Glutamatergic neuron (in vitro differentiated cells): ENCODE data around the gene MAPKAP1. TPM values are rescaled to one million over a fixed set of nuclear protein-coding genes. Genes with fewer than 3 reads are reported as not detected.

Experiments used
- DNase-seq: peaks from one replicate; pipeline ENCODE4 v3.0.0; 2022
- H3K27ac Mint-ChIP-seq: one replicate; pipeline ENCODE4 v1.8.0; 2020; ENCODE audit warnings: mild to moderate bottlenecking, mixed read lengths, inconsistent platforms; ENCODE audit not compliant: unreplicated experiment
- H3K27me3 Mint-ChIP-seq: one replicate; pipeline ENCODE4 v1.8.0; 2020; ENCODE audit warnings: mild to moderate bottlenecking, moderate library complexity, mixed read lengths, inconsistent platforms; ENCODE audit not compliant: unreplicated experiment
- H3K36me3 Mint-ChIP-seq: one replicate; pipeline ENCODE4 v1.8.0; 2020; ENCODE audit warnings: mild to moderate bottlenecking, mixed read lengths, inconsistent platforms; ENCODE audit not compliant: unreplicated experiment
- H3K4me1 Mint-ChIP-seq: one replicate; pipeline ENCODE4 v1.8.0; 2020; ENCODE audit warnings: mild to moderate bottlenecking, low read depth, mixed read lengths, inconsistent platforms; ENCODE audit not compliant: unreplicated experiment
- H3K4me3 Mint-ChIP-seq: one replicate; pipeline ENCODE4 v1.8.0; 2020; ENCODE audit warnings: mild to moderate bottlenecking, mixed read lengths, inconsistent platforms; ENCODE audit not compliant: unreplicated experiment
- H3K9me3 Mint-ChIP-seq: one replicate; pipeline ENCODE4 v1.8.0; 2020; ENCODE audit warnings: mild to moderate bottlenecking, moderate library complexity, mixed read lengths, inconsistent platforms; ENCODE audit not compliant: unreplicated experiment
- CTCF ChIP-seq: fragments of 200-600 bp; sonication (generic); IDR thresholded peaks from one replicate; pipeline ENCODE4 v1.5.0; 2021; ENCODE audit not compliant: partially characterized antibody, unreplicated experiment
- total RNA-seq: library from RNA; stranded (reverse); fragmentation: NEBNext Ultra II Directional; extraction: Animal tissue kit (Norgen Biotek cat#: 25700); gene quantifications from one replicate; pipeline ENCODE4 v1.2.1, GENCODE V29; 2021; ENCODE audit not compliant: unreplicated experiment

Gene MAPKAP1
- total RNA-seq, 1 donor from 2014 or later: 59.6 TPM

GRCh38 chr9:125650271-125650737, 56.7 kb downstream of the MAPKAP1 start:
- DNase-seq: no peak
- Mint-ChIP-seq H3K9me3 (peaks cover 1% of the 10 kb centered on the region), H3K36me3 (no peaks in the 10 kb centered on the region), H3K4me1 (peaks cover 44% of the 10 kb centered on the region), H3K27ac (no peak overlapping the region), H3K4me3 (no peak overlapping the region), H3K27me3 (no peaks in the 10 kb centered on the region)
- no peak for TF ChIP-seq CTCF

GRCh38 chr9:125649826-125650225, 57.2 kb downstream of the MAPKAP1 start:
- Mint-ChIP-seq H3K9me3 (peaks cover 1% of the 10 kb centered on the region), H3K4me3 (no peak overlapping the region), H3K27ac (no peak overlapping the region), H3K36me3 (no peaks in the 10 kb centered on the region), H3K27me3 (no peaks in the 10 kb centered on the region), H3K4me1 (peaks cover 46% of the 10 kb centered on the region)
- DNase-seq: no peak
- no peak for TF ChIP-seq CTCF

GRCh38 chr9:125649315-125649714, 57.7 kb downstream of the MAPKAP1 start:
- Mint-ChIP-seq H3K27me3 (no peaks in the 10 kb centered on the region), H3K4me1 (peaks cover 44% of the 10 kb centered on the region), H3K27ac (no peak overlapping the region), H3K4me3 (no peak overlapping the region), H3K36me3 (no peaks in the 10 kb centered on the region), H3K9me3 (peaks cover 1% of the 10 kb centered on the region)
- no peak for DNase-seq
- no peak for TF ChIP-seq CTCF

GRCh38 chr9:125648294-125648693, 58.7 kb downstream of the MAPKAP1 start:
- H3K27me3 Mint-ChIP-seq: no peaks in the 10 kb centered on the region
- H3K4me1 Mint-ChIP-seq: peaks cover 37% of the 10 kb centered on the region
- H3K4me3 Mint-ChIP-seq: no peak overlapping the region
- no peak for TF ChIP-seq CTCF
- H3K36me3 Mint-ChIP-seq: no peaks in the 10 kb centered on the region
- peaks cover 1% of the 10 kb centered on the region for H3K9me3 Mint-ChIP-seq
- H3K27ac Mint-ChIP-seq: no peak overlapping the region
- no peak for DNase-seq

- Mint-ChIP-seq H3K27me3 (no peaks in the 10 kb centered on the region), H3K4me1 (peaks cover 26% of the 10 kb centered on the region), H3K36me3 (no peaks in the 10 kb centered on the region), H3K9me3 (peaks cover 1% of the 10 kb centered on the region), H3K4me3 (peak overlapping the region; percentile 55), H3K27ac (no peak overlapping the region)
- DNase-seq: no peak
- TF ChIP-seq CTCF: no peak
Measured at GRCh38 chr9:125646621-125647100, 60.3 kb downstream of the MAPKAP1 start.
